ENCODE measurements around the gene HP.

Gene HP

DNA sequence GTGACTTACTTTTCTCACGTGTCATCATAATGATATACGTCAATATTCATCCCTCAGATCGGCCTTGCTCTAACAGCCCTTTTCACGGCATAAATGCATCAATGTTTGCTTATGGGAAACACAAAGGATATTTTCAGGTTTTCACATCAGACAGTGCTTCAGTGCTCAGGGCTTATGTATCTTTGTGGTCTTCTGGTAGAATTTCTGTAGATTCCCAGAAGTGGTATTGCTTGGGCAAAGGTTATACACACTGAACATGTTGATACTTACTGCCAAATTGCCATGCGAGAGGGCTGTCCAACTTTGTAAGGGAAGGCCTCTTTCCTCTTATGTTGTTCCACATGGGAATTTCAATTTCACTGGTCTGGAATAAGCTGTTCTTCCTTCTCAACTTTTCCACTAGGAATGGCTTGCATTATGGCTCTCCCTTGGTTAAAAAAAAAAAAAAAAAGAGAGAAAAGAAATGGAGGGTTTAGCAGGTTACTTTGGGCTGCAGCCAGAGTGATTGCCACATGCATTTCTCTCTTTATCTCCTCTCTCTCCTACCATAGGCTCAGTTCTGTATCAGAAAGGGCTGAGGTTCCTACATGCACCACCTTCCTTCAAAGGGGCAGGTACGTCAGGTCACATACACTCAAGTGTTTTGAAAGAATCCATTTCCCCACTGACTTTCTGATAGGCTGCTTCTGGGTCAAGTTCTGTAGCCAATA is 26.5 kb upstream of the HP start:
- no peak overlapping the region for H3K27ac ChIP-seq
- no peak for TF ChIP-seq CTCF (conservative IDR thresholded peaks at IDR 0.05)

DNA sequence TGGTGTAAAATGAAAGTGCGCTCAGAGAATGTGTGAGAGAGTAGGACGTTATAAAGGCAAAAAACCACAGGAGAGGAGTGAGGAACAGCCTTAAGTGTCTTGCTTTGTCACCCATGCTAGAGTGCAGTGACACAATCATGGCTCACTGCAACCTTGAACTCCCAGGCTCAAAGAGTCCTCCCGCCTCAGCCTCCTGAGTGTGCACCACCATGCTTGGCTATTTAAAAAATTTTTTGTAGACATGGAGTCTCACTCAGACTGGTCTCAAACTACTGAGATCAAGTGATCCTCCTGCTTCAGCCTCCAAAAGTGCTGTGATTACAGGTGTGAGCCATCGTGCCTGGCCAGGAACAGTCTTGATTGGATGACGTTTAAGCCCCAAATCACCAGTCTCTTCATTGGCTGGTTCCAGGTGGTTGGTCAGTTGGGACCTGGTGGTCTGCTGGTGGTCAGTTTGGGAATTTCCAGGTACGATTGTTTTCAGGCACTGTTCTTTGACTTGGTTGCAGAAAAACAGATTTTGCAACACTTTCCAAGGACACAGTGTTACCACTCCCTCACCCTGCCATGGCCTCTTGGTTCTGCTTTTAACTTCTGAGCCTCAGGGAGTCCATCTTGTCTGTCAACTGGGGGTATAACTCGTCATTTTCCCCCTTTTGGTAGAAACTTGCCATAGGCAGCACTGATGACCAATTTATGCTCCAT is 24.6 kb upstream of the HP start:
- TF ChIP-seq CTCF (conservative IDR thresholded peaks at IDR 0.05), result no peak
- H3K27ac ChIP-seq, result no peak overlapping the region

DNA sequence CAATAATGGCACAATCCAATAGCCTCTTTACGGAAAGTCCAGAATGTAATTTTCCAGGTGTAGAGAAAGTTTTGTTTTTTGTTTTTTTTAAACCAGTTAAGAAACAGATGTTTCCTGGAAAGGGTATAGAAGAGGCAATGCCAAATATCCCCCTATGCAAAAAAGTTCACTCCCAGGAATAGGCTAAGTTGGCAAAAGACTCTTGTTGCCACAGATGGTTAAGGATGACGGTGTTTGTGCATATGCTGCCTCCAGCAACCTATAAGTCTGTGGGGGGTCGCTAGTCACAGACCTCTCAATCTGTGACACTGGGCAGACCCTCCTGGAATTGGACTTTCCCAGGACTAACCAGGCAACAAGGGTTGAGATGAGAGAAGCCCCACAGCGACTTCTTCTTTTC is 20.9 kb upstream of the HP start:
- H3K27ac ChIP-seq, result no peak overlapping the region
- no peak for TF ChIP-seq CTCF (conservative IDR thresholded peaks at IDR 0.05)

DNA sequence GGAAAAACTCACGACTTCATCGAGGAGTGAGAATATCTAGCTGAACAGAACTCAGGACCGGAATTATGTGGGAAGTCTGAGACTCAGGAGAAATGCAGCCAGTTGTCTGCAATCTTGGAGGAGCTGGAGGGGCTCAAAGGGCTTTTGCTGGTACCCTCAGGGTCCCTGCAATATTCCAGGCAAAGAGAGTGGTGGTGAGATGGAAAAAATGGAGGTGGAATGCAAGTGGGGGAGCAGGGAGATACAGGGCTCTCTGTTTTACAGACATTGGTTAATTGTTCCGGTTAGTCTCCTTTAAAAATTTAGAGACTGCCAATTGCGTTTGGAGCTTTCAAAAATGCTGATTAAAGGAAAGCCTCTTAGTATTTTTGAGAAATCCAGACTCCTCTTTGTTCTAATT is 18.2 kb upstream of the HP start:
- TF ChIP-seq CTCF (conservative IDR thresholded peaks at IDR 0.05), result no peak
- H3K27ac ChIP-seq, result no peak overlapping the region

- no peak for TF ChIP-seq CTCF (conservative IDR thresholded peaks at IDR 0.05)
- no peak overlapping the region for H3K27ac ChIP-seq
These were observed 12.1 kb upstream of the HP start for GRCh38 chr16:72042157-72042660.

GRCh38 chr16:72043058-72043457 is 11.2 kb upstream of the HP start:
- H3K27ac ChIP-seq, result no peak overlapping the region
- TF ChIP-seq CTCF (conservative IDR thresholded peaks at IDR 0.05), result no peak

DNA sequence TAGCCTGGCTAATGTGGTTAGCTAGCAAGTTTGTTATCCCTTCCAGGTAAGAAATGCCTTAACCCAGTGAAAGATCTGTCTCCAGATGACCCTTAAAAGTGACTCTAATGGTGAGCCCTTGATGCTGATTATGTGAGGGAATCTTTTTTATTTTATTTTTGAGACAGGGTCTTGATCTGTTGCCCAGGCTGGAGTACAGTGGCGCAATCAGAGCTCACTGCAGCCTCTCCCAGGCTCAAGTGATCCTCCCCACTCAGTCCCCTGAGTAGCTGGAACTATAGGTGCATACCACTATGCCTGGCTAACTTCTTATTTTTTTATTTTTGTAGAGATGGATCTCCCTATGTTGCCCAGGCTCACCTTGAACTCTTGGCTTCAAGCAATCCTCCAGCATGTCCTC is 10.8 kb upstream of the HP start:
- no peak overlapping the region for H3K27ac ChIP-seq
- TF ChIP-seq CTCF (conservative IDR thresholded peaks at IDR 0.05), result no peak
